GM19043 (cell line): Measurements from ENCODE around the gene ZFP42.
"Not testable (repeated sequence)": the region's sequence is repeated elsewhere in the genome, so short reads cannot be mapped to it uniquely, and the experiment has no call there.

Experiments used
- ATAC-seq: cut with Tn5 transposase; IDR thresholded peaks from one replicate; pipeline ENCODE4 v1.9.1; 2021; ENCODE audit warnings: low read depth; ENCODE audit not compliant: unreplicated experiment

ZFP42 gene

DNA sequence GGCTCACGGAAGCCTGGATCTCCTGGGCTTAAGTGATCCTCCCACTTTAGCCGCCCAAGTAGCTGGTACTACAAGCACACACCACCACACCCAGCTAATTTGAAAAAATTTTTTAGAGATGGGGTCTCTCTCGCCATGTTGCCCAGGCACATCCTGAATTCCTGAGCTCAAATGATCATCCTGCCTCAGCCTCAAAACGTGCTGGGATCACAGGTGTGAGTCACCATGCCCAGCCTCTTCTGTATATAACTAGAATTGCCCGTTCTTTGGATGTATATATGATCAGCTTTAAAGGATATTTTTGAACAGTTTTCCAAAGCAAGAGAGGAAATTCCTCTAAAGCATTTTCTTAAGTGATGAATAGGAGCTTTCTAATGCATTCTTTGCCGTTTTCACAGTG is 22.7 kb downstream of the ZFP42 start:
- no peak for ATAC-seq

DNA sequence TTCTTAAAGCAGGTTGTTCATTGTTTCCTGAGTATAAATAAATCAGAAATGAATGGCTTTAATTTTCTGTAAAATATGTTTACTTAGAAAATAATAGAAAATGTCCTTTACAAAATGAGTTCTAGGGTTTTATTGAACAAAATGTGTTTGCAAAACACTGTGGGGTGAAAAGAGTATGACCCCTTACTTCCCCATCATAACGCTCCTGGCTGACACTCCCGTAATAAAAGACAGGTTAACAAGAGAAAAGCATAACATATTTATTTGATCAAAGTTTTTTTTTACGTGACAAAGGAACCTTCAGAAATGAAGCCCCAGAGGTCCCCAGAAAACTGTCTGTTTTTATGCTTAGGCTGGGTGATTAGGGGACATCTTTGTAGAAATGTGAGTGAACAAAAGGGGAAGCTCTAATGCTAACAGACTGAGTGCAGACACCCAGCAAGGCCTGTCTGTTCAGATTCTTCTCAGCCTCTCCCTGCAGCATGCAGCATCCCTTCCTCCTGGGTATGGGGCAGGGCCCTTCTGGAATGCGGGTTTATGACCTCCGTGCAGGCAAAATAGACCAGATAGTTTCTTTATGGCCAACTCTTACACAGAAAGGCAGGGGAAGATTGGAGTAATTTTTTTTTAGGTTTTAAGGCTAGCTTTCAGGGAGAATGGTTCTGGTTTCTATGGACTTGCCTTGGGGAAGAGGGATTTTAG is 26.1 kb downstream of the ZFP42 start:
- ATAC-seq, result no peak

- ATAC-seq, result no peak
These were observed 28.1 kb downstream of the ZFP42 start for GRCh38 chr4:188023682-188024081.

GRCh38 chr4:188025476-188025875 is 29.9 kb downstream of the ZFP42 start:
- ATAC-seq, result no peak

DNA sequence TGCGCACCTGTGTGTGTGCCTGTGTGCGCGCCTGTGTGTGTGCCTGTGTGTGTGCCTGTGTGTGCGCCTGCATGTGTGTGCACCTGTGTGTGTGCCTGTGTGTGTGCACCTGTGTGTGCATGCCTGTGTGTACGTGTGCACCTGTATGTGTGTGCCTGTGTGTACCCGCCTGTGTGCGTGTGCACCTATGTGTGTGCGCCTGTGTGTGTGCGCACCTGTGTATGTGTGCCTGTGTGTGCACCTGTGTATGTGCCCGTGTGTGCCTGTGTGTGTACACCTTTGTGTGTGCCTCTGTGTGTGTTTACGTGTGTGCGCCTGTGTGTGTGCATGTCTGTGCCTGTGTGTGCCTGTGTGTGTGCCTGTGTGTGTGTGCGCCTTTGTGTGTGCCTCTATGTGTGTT is 33.5 kb downstream of the ZFP42 start:
- no peak for ATAC-seq

GRCh38 chr4:188030401-188030800 is 34.8 kb downstream of the ZFP42 start:
- ATAC-seq, result no peak

DNA sequence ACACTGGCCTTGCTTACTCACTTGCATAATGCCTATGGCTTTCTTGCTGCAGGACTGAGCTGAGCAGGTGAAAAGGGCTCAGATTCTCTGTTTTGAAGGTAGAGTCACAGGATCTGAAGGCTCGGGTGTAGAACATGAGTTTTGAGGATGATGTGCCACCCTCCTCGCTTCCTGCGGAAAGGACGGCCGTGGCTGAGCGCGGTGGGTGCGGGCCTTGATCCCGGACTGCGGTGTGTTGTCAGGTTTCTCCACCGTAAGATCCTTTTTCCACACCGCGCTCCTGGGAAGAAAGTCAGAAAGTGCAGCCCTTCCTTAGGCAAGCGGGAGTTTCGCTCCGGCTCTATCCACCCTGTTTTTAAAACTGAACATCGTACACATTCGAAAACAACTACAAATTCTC is 36.2 kb downstream of the ZFP42 start:
- no peak for ATAC-seq

- no peak for ATAC-seq
These were observed 36.6 kb downstream of the ZFP42 start for GRCh38 chr4:188032170-188032569.

DNA sequence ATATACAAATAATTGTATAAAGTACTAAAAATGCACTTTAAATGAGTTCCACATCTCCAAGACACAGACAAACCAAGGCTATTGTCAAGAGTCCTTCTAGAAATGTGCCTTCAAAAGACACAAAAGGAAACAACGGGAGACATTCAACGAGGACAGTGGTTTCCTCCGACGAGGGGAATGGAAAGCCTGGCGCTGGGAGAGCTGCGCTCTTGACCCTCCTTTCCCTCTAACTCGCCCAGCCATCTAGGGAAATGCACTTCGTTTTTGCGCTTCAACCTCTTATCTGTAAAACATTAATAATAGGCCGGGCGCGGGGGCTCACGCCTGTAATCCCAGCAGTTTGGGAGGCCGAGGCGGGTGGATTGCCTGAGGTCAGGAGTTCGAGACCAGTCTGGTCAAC is 37.0 kb downstream of the ZFP42 start:
- ATAC-seq, result no peak

- ATAC-seq, result no peak
These were observed 41.6 kb downstream of the ZFP42 start for GRCh38 chr4:188037003-188037713.

- no peak for ATAC-seq
These were observed 46.1 kb downstream of the ZFP42 start for GRCh38 chr4:188041721-188042120.

DNA sequence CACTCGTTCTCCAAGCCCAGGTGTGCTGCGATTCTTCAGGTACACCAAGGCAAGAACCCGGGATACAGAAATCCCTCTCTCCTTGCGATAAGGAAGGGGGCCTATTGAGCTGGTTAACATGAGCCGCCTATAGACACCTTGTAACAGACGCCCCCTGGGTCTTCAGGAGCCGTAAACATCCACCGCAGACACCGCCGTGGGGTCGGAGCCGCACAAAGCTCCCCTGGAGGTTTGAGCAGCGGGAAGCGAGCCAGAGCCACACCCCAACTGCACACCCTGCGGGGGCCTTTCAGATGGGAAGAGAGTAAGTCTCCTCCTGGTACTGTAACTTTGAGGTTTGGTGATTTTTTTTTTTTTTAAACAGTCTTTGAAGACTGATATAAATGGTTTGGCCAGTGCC is 46.6 kb downstream of the ZFP42 start:
- ATAC-seq, result no peak

DNA sequence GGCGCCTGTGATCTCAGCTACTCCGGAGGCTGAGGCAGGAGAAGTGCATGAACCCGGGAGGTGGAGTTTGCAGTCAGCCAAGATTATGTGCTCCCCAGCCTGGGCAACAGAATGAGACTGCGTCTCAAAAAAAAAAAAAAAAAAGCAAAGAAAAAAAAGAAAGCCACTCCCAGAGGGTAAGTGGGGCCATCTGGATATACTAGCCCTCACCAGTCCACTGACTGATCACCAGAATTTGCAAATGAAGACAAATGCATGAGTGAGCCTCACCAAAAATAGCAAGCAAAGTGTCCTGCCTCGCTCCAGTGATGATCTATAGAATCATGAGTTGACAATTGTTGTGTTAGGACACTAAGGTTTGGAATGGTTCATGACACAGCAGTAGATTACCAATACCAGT is 47.6 kb downstream of the ZFP42 start:
- no peak for ATAC-seq

GRCh38 chr4:188045461-188045860 is 49.9 kb downstream of the ZFP42 start:
- not testable (repeated sequence) for ATAC-seq

- no peak for ATAC-seq
These were observed 51.1 kb downstream of the ZFP42 start for GRCh38 chr4:188046657-188047056.

DNA sequence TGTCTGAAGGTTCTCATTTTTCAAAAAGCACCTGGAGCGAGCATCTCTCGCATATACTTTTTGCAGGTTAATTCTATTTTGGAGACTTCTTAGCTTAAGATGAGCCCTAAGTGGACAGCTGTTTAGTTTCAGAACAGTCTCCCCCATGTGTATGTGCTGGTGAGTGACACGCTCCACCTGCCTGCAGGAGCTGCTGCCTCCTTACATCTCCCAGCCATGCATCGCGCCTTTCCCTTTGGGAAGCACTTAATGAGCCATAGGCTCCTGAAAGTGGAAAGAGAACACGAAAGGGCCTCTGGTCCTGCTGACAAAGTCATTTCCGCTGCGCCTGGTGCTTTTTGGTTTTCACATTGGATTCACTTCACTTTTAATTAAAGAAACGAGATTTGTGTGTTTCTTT is 57.7 kb downstream of the ZFP42 start:
- ATAC-seq, result no peak
